ENCODE measurements around the gene RBM18.

The RBM18 gene

DNA sequence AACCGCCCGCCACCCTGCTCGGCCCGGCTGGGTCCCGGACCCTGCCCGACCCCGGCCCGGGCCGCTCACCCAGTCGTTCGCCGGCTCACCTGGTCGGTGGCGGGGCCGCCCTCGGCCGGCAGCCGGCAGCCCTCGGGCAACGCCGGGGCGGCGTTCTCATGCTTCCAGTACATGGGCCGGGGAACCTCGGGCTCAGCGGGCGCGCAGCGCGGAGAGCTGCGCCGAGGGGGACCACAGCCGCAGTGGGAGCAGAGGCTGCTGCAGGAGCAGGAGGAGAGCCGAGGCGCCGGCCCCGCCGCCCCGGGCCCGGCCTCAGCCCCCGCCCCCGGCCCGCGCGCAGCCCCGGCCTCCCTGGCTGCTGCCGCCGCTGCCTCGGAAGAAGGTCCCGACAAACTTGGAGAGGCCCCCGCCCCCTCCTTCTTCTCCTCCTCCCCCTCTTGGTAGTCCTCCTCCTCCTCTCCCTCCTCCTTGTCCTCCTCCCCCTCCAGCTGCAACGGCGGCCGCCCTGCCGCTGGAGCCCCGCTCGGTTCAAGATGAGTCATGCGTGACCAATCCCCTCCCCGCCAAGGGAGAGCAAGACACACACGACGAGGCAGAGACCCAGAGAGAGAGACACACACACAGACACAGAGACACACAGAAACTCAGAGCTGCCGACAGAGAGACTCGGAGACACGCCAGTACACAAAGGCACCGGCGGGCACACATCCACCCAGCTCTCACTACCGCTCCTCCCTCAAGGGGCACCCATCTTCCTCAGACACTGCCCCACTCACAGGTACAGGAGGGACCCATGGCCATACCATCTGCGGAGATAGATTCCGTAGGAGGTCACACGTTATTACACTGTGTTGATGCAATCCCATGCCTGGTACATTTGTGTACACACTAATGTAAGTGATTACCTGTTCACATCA is 35.8 kb downstream of the RBM18 start, which contains the start of gene LHX6:
Gene LHX6 (minus strand): TSS at position 390 of the 917 bp plus-strand sequence. CDS start 217 bp downstream, at position 173.
- Histone ChIP-seq H3K9me2 (ENCODE audit: low read depth, low read length) (no peaks in the 10 kb centered on the region), H3K4me2 (ENCODE audit: low read length) (no peak within 1 kb of the TSS), H4K20me1 (ENCODE audit: insufficient read depth, low read length) (no peaks in the 10 kb centered on the region), H3F3A (ENCODE audit: insufficient read depth, low read length) (no peaks in the 10 kb centered on the region), H3K27ac (ENCODE audit: low read depth, low read length, poor library complexity, severe bottlenecking) (no peak within 1 kb of the TSS), H3K79me2 (ENCODE audit: insufficient read depth, low read length) (no peaks in the 10 kb centered on the region), H3K27me3 (ENCODE audit: insufficient read depth, low read length) (no peaks in the 10 kb centered on the region), H3K9ac (ENCODE audit: low read length) (no peak within 1 kb of the TSS), H3K4me3 (ENCODE audit: low read depth, low read length, poor library complexity, severe bottlenecking) (no peak within 1 kb of the TSS), H3K36me3 (ENCODE audit: insufficient read depth, low read length) (no peaks in the 10 kb centered on the region), H2AFZ (ENCODE audit: low read length) (no peak within 1 kb of the TSS), H3K9me3 (ENCODE audit: low read length) (no peaks in the 10 kb centered on the region), H3K4me1 (ENCODE audit: insufficient read depth, low read length, severe bottlenecking) (no peaks in the 10 kb centered on the region)
- TF ChIP-seq CTCF (IDR thresholded peaks at IDR 0.05; ENCODE audit: low read length) (no peak), EZH2 (IDR thresholded peaks at IDR 0.05; ENCODE audit: borderline replicate concordance, low read length) (no peak)

DNA sequence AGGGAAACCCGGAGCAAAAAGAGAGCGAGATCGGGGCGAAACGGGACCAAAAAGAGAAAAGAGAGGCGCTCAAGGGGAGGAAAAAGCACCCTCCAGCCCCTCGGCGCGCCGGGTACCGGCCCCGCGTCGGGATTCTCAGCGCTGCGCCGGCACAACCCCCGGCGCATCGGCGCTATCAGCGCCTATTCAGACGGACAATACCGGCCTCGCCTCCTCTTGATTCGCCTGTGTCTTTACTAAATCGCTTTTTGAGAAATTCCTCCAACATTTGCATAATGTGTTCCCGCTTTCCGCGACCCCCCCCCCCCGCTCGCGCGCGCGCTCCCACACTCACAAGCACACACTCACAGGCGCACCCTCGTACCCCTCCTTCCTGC is 36.5 kb downstream of the RBM18 start:
- Histone ChIP-seq H3K4me3 (ENCODE audit: low read depth, low read length, poor library complexity, severe bottlenecking) (no peak overlapping the region), H3K9ac (ENCODE audit: low read length) (no peak overlapping the region), H3K27ac (ENCODE audit: low read depth, low read length, poor library complexity, severe bottlenecking) (no peak overlapping the region)

GRCh38 chr9:122227575-122227900 is 37.1 kb downstream of the RBM18 start:
- no peaks in the 10 kb centered on the region for H4K20me1 ChIP-seq (ENCODE audit: insufficient read depth, low read length)
- H2AFZ ChIP-seq (ENCODE audit: low read length): no peak overlapping the region
- H3K27me3 ChIP-seq (ENCODE audit: insufficient read depth, low read length): peaks cover 4% of the 10 kb centered on the region; the same call in 1 of the 2 replicates
- no peak overlapping the region for H3K4me2 ChIP-seq (ENCODE audit: low read length)
- no peak for TF ChIP-seq EZH2 (IDR thresholded peaks at IDR 0.05; ENCODE audit: borderline replicate concordance, low read length)
- TF ChIP-seq CTCF (IDR thresholded peaks at IDR 0.05; ENCODE audit: low read length): no peak
- no peaks in the 10 kb centered on the region for H3K9me3 ChIP-seq (ENCODE audit: low read length)
- no peaks in the 10 kb centered on the region for H3F3A ChIP-seq (ENCODE audit: insufficient read depth, low read length)
- H3K27ac ChIP-seq (ENCODE audit: low read depth, low read length, poor library complexity, severe bottlenecking): no peak overlapping the region
- H3K79me2 ChIP-seq (ENCODE audit: insufficient read depth, low read length): no peaks in the 10 kb centered on the region
- no peaks in the 10 kb centered on the region for H3K9me2 ChIP-seq (ENCODE audit: low read depth, low read length)
- H3K4me1 ChIP-seq (ENCODE audit: insufficient read depth, low read length, severe bottlenecking): no peaks in the 10 kb centered on the region
- no peak overlapping the region for H3K9ac ChIP-seq (ENCODE audit: low read length)
- H3K4me3 ChIP-seq (ENCODE audit: low read depth, low read length, poor library complexity, severe bottlenecking): no peak overlapping the region
- H3K36me3 ChIP-seq (ENCODE audit: insufficient read depth, low read length): no peaks in the 10 kb centered on the region

More for the DNA sequence above, 36.5 kb downstream of the RBM18 start:
- Histone ChIP-seq H3K27me3 (ENCODE audit: insufficient read depth, low read length) (no peaks in the 10 kb centered on the region), H3K4me1 (ENCODE audit: insufficient read depth, low read length, severe bottlenecking) (no peaks in the 10 kb centered on the region), H2AFZ (ENCODE audit: low read length) (no peak overlapping the region), H3K4me2 (ENCODE audit: low read length) (no peak overlapping the region), H3K9me2 (ENCODE audit: low read depth, low read length) (no peaks in the 10 kb centered on the region), H3F3A (ENCODE audit: insufficient read depth, low read length) (no peaks in the 10 kb centered on the region), H4K20me1 (ENCODE audit: insufficient read depth, low read length) (no peaks in the 10 kb centered on the region), H3K36me3 (ENCODE audit: insufficient read depth, low read length) (no peaks in the 10 kb centered on the region), H3K9me3 (ENCODE audit: low read length) (no peaks in the 10 kb centered on the region), H3K79me2 (ENCODE audit: insufficient read depth, low read length) (no peaks in the 10 kb centered on the region)
- TF ChIP-seq EZH2 (IDR thresholded peaks at IDR 0.05; ENCODE audit: borderline replicate concordance, low read length): no peak
- no peak for TF ChIP-seq CTCF (IDR thresholded peaks at IDR 0.05; ENCODE audit: low read length)
